Fibroblast of skin of right quadriceps (primary cell): ENCODE data around the gene HMCN1.
A peak's percentile ranks its signal among the peaks of the same experiment; 100 is the strongest.
"Not testable (repeated sequence)": the region's sequence is repeated elsewhere in the genome, so short reads cannot be mapped to it uniquely, and the experiment has no call there.

ENCODE experiments used
- DNase-seq: peaks from one replicate; pipeline ENCODE4 v3.0.0-alpha.2; 2013

The HMCN1 gene

GRCh38 chr1:186164773-186165172 lies 430.6 kb downstream of the HMCN1 start:
- no peak for DNase-seq

DNA sequence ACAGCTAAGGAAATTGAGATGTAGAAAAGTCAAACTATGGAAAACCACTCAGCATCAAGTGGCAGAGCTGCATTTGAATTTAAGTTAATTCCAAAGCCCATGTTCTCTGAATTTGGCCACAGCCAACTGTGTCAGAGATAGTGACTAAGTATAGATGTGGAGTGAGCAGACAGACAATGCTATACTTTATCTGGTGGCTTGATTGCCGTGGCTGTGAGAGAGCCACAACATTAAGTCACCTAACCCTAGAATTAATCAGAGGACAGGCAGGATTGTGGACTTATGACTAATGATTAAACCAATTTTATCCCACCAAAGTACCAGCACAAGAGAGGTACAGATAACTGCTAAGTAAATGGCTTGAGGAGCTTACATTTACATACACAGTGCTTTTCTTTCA lies 431.1 kb downstream of the HMCN1 start:
- DNase-seq = no peak

DNA sequence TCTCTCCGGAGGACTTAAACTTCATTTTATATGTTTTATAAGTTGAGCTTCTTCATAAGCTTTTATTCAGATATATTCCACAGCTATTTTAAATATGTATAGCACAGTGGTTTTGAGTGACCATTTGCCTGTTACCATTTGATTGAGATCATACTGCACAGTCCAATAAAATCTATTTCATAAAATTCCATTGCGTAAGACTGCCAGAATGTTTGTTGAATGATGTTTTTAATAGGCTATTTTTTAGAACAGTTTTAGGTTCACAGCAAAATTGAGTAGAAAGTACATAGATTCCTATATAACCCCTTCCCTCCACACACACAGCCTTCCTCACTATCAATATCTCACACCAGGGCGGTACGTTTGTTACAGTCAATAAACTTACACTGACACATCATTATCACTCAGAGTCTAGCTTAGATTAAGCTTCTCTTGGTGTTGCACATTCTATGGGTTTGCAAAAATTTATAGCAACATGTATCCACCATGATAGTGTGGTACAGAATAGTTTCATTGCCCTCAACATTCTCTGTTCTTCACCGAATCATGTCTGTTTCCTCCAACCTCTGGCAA lies 433.0 kb downstream of the HMCN1 start:
- no peak for DNase-seq

DNA sequence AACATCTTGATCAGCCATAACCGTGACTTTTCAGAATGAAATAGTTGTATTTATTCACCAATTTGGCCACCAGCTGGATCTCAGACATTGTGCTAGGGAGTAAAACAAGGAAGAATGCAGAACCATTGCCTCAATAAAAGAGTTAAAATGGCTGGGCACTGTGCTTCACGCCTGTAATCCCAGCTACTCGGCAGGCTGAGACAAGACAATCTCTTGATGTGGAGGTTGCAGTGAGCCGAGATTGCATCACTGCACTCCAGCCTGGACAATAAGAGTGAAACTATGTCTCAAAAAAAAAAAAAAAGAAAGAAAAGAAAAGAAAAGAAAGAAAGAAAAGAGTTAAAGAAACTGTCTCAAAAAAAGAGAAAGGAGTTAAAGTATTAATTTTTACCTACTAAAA lies 441.4 kb downstream of the HMCN1 start:
- no peak for DNase-seq

GRCh38 chr1:186178426-186179043 lies 444.3 kb downstream of the HMCN1 start:
- no peak for DNase-seq

- no peak for DNase-seq
Measured at GRCh38 chr1:186179231-186179630, 445.0 kb downstream of the HMCN1 start.

DNA sequence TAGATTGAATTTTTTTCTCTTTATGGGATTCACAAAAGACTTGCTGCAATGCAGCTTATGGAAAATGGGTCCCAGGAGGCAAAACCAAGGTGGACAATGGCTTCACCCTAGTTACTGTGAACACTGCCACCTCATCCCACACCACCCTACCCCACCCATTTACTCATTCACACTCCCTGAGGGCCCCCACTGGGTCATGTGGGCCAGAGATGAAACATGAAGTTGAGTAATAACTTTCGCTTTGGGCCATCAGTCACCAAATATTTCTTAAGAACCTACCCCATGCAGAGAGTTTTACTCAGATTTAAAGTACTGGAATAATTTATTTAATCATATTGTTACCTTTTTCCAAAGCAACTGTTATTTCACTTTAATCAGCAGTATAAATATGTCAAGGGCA lies 449.0 kb downstream of the HMCN1 start:
- peak; percentile 75 for DNase-seq

- DNase-seq = peak; percentile 82
Measured at GRCh38 chr1:186183970-186184628, 449.9 kb downstream of the HMCN1 start.

DNA sequence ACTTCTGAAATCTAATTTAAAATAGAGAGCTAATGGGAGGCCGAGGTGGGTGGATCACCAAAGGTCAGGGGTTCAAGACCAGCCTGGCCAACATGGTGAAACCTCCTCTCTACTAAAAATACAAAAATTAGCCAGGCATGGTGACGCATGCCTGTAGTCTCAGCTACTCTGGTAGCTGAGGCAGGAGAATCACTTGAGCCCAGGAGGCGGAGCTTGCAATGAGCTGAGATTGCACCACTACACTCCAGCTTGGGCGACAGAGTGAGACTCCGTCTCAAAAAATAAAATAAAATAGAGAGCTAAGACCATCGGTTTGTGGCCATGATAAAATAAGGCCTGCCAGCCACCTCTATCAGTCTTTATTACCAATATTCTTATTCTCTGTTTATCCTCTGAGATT lies 452.1 kb downstream of the HMCN1 start:
- DNase-seq = not testable (repeated sequence)

GRCh38 chr1:186187601-186188000 lies 453.4 kb downstream of the HMCN1 start:
- DNase-seq = no peak

- peak; percentile 94 for DNase-seq
Measured at GRCh38 chr1:186188004-186188539, 453.9 kb downstream of the HMCN1 start.

DNA sequence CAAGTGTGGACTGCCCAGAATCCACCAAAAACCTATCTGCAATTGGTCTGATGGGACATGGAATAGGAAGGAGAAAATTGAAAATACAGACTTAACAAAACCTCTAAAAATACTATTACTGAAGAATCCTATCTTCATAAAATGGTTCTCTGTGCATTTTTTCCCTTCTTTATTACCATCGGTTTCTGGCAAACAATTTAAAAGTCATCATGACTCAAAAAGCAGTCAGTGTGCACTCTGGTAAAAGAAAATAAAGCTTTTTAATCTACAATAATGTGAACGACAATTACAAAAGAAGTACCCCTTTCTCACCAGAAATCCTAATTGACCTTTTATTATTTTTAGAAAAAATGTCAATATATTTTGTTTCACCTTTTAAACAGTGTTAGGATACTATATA lies 454.5 kb downstream of the HMCN1 start:
- DNase-seq = peak; percentile 43

- DNase-seq = peak; percentile 54
Measured at GRCh38 chr1:186189156-186189555, 455.0 kb downstream of the HMCN1 start.

DNA sequence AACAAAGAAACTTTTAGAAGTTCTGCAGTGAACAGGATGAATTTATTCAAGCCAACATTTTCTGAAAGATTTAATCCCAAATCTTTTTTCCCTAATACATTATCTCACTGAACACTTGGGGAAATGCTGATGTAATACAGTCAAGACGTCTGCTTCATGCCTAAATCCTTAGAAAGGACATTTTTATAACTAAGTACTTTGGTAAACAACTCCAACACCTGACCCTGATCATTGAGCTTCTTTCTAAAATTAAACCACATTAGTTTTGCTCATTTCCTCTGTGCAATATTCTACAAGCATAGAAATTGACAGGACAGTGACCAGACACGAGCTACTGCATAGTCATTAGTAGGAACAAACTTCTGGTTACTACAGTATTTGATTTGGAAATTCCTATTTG lies 457.3 kb downstream of the HMCN1 start:
- no peak for DNase-seq

DNA sequence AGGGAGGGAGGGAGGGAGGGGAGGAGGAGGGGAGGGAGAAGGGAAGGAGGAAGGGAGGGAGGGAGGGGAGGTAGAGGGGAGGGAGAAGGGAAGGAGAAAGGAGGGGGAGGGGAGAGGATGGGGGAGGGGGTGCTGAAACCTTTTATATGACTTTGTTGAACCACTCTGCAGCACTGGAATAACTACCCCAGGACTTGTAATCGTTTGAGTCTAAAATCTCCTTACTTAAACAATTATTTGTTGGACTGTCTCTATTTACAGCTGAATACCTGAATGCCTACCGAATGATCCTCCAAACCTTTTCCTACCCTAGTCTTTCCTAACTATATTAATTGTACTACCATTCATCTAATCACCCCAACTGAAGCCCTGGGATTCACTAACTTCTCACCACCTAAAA lies 459.0 kb downstream of the HMCN1 start:
- no peak for DNase-seq

DNA sequence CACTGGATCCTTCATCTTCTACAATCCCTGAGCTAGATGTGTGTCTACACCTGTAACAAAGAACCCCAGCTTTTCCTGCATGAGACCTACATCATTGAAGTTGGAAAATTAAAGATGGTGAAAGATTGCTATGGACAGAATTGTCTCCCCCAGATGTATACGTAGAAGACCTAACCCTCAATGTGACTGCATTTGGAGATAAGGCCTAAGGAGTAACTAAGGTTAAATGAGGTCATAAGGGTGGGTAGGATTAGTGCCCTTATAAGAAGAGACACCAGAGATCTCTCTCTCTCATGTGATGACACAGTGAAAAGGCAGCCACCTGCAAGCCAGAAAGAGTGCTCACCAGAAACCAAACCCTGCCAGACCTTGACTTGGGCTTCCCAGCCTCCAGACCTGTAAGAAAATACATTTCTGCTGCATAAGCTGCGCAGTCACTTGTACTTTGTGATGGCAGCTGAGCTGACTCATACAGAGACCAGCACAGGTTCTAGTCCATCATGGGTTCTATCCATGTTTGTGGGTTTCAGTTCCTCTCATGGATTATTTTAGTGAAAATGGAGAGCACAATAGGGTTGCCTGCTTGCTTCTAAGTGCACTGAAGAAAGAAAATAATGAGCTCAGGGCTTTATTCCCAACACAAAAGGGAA lies 460.0 kb downstream of the HMCN1 start:
- no peak for DNase-seq

DNA sequence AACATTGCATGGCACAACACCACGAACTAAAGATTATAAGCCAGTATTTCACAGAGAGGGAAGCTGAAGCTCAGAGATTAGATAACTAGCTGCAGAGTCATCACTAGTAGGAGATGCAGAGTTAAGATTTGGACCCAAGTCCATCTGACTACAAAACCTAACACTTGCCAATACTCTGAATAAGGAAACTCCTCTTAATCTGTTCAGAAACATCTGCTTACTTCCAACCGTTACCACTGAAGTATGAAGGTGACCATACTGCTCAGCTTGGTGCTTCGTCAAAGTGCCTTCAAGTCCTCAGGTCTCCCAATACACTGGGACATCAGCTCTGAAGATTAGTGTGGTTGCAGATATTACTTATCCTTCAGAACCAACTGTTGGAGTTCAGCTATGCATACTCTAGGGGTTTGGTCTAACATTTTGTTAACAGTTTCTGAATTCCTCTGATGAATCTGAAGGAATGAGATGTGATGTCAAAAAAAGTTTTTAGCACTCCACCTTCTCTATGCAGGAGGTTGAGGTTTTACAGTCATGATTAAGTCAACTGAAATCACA lies 461.3 kb downstream of the HMCN1 start:
- no peak for DNase-seq

DNA sequence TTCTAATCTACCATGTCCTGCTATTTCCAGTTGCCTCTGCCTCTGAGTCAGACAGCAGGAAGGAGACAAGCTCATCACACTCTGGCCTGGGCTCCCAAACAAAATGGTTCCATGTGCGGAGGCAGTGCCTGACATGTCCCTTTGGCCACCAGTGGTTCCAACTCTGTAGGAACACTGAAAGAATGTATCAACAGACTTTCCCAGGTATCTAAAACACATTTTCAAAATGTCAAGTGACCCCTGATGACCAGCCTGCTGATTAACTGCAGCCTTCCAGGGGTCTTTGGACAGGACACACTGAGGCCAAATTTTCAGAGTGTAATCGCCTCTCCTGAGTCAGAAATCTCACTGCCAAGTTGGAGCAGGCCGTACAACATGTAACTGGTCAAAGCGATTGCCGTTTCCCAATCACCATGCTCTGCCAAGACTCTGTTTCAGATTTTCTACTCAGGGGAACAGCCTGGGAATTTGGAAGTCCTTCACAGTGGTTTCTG lies 468.1 kb downstream of the HMCN1 start:
- DNase-seq = no peak

- DNase-seq = no peak
Measured at GRCh38 chr1:186202776-186203175, 468.6 kb downstream of the HMCN1 start.

- peak; percentile 23 for DNase-seq
Measured at GRCh38 chr1:186206048-186206570, 471.9 kb downstream of the HMCN1 start.

DNA sequence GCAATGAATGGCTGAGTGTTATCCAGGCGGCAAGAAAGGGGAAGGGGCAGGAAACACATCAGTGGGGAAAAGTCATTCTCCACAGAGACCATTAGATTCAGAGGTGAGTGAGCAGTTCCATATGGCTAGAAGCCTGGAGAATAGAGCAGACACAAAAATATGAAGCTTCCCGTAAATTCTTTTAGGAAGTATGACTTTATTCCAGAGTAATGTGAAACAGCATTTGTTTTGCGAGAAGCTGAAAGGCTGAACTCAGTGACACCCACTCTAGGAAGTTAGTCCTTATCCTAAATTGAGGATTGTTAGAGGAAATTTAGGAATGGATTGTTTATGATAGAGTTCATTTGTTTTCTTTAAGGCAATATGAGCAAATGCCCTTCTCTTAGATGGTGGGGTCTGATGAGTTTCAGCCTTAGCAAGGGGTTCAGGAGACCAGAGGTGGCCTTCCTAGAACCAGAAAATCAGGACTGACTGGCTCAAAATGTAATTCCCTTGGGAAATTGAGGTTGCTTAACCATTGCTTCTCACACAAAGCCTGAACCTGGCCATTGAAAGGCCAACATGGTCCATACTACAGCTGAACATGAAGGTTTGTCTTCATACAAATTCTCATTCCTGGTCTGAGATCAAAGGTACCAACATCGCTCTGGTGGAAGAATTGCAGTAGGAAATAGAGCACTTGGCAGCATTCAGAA lies 473.3 kb downstream of the HMCN1 start:
- DNase-seq = peak; percentile 62

DNA sequence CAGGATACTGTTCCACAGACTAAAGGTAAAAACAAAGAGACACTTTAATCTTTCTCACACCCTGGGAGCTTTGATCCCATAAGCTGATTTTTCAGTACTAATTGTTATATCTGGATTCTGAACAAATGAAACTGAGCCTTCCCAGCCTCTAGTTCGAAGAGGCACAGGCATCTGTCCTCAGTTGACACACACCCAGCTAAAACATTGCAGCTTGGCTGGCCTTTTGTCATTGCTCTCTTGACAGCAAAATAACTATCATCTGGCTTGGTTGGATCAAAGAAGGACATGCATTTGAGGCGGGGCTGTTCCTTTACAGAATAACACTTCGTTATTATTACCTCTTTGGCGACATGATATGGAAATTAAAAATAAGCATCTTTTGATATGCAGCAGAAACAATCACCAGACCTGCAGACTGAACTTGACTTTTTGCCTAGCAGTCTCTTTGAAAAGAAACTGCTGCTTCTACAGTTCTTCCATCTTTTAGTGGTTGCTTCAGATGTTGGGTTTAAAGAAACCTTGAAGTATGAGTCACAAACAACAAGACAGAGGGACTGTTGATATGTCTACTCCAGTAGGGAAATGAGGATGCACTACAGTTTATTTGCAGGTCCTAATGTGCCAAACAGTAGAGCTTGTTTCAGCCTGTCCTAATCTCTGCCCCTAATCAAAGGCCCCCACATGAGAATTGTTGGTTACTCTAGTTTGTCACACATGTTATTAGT lies 474.4 kb downstream of the HMCN1 start:
- peak; percentile 34 for DNase-seq
